Measurements from ENCODE around the gene DENND10. TPM values are rescaled to one million over a fixed set of nuclear protein-coding genes. Genes with fewer than 3 reads are reported as not detected.
A peak's percentile ranks its signal among the peaks of the same experiment; 100 is the strongest.

Gene DENND10
- total RNA-seq, 1 experiment from 2014 or later, result 41.2 TPM

DNA sequence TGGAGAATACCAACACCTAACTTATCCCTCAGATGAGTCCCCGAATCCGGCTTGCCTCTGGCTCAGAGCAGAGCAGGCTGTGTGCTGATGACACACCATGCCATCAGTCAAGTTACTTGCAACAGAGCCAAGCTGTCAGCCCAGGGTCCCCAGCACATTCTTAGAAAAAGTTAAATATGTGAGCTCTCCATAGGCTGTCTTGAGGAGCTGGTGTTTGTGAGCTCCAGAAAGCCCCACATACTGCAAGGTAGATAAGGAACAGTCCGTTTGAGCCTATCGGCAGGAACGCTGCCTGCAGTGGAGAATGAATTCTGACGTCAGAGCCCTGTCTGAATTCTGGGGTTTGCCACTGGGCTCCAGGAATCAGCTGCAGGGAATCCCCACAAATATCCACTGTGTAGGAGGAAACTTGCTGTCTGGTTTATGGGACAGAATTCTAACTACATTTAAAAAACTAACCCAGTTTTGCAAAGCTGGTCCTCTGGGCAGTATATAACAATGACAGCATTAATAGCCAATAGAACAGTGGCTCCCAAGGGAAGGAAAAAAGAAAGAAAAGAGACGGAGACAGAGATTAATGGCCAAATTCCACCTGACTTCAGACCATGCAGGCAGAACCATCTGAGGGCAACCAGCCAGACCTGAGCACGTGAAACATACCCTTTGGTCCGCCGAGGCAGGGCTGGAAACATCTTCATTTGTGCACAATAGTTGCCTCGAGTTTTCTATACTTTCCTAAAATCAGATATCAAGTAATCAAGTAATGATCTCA lies 58.0 kb downstream of the DENND10 start:
- no peak for TF ChIP-seq EZH2 (IDR thresholded peaks at IDR 0.05; ENCODE audit: borderline replicate concordance, low read depth, low read length, poor library complexity, severe bottlenecking)
- TF ChIP-seq, protein P1, sequence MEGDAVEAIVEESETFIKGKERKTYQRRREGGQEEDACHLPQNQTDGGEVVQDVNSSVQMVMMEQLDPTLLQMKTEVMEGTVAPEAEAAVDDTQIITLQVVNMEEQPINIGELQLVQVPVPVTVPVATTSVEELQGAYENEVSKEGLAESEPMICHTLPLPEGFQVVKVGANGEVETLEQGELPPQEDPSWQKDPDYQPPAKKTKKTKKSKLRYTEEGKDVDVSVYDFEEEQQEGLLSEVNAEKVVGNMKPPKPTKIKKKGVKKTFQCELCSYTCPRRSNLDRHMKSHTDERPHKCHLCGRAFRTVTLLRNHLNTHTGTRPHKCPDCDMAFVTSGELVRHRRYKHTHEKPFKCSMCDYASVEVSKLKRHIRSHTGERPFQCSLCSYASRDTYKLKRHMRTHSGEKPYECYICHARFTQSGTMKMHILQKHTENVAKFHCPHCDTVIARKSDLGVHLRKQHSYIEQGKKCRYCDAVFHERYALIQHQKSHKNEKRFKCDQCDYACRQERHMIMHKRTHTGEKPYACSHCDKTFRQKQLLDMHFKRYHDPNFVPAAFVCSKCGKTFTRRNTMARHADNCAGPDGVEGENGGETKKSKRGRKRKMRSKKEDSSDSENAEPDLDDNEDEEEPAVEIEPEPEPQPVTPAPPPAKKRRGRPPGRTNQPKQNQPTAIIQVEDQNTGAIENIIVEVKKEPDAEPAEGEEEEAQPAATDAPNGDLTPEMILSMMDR (conservative IDR thresholded peaks at IDR 0.05; ENCODE audit: low read depth, low read length), result no peak
- no TSS peak for BruUV-seq (replicated peaks)
- Histone ChIP-seq H3K4me3 (ENCODE audit: low read depth, low read length, poor library complexity, severe bottlenecking) (no peak overlapping the region), H3K4me1 (ENCODE audit: insufficient read depth, low read length, poor library complexity, severe bottlenecking) (peaks cover 17% of the 10 kb centered on the region), H3K9me3 (ENCODE audit: low read depth, low read length, poor library complexity, severe bottlenecking) (no peaks in the 10 kb centered on the region), H3K27me3 (replicated peaks; ENCODE audit: insufficient read depth, low read depth, low read length, poor library complexity) (no peaks in the 10 kb centered on the region), H3K27ac (ENCODE audit: low read depth, low read length, poor library complexity, severe bottlenecking) (no peak overlapping the region), H3K36me3 (ENCODE audit: insufficient read depth, low read length, poor library complexity, severe bottlenecking) (peaks cover 30% of the 10 kb centered on the region)
- ChIA-PET CTCF (no interaction called here), POLR2A (ENCODE audit: low non-redundant PET) (no interaction called here)
- intact Hi-C loops (cut with micrococcal nuclease; ENCODE audit: unreplicated experiment), result no loop called here
- DNase-seq (ENCODE audit: low spot score), result no peak

- no peak for DNase-seq (ENCODE audit: low spot score)
- Histone ChIP-seq H3K4me1 (ENCODE audit: insufficient read depth, low read length, poor library complexity, severe bottlenecking) (peaks cover 17% of the 10 kb centered on the region), H3K27me3 (replicated peaks; ENCODE audit: insufficient read depth, low read depth, low read length, poor library complexity) (no peaks in the 10 kb centered on the region), H3K4me3 (ENCODE audit: low read depth, low read length, poor library complexity, severe bottlenecking) (no peak overlapping the region), H3K36me3 (ENCODE audit: insufficient read depth, low read length, poor library complexity, severe bottlenecking) (peaks cover 29% of the 10 kb centered on the region), H3K9me3 (ENCODE audit: low read depth, low read length, poor library complexity, severe bottlenecking) (no peaks in the 10 kb centered on the region), H3K27ac (ENCODE audit: low read depth, low read length, poor library complexity, severe bottlenecking) (no peak overlapping the region)
- ChIA-PET POLR2A (ENCODE audit: low non-redundant PET) (no interaction called here), CTCF (no interaction called here)
- TF ChIP-seq EZH2 (IDR thresholded peaks at IDR 0.05; ENCODE audit: borderline replicate concordance, low read depth, low read length, poor library complexity, severe bottlenecking), result no peak
- intact Hi-C loops (cut with micrococcal nuclease; ENCODE audit: unreplicated experiment), result no loop called here
- TSS peak; percentile 15 for BruUV-seq (replicated peaks)
These were observed 58.7 kb downstream of the DENND10 start for GRCh38 chr10:119162452-119163092.

DNA sequence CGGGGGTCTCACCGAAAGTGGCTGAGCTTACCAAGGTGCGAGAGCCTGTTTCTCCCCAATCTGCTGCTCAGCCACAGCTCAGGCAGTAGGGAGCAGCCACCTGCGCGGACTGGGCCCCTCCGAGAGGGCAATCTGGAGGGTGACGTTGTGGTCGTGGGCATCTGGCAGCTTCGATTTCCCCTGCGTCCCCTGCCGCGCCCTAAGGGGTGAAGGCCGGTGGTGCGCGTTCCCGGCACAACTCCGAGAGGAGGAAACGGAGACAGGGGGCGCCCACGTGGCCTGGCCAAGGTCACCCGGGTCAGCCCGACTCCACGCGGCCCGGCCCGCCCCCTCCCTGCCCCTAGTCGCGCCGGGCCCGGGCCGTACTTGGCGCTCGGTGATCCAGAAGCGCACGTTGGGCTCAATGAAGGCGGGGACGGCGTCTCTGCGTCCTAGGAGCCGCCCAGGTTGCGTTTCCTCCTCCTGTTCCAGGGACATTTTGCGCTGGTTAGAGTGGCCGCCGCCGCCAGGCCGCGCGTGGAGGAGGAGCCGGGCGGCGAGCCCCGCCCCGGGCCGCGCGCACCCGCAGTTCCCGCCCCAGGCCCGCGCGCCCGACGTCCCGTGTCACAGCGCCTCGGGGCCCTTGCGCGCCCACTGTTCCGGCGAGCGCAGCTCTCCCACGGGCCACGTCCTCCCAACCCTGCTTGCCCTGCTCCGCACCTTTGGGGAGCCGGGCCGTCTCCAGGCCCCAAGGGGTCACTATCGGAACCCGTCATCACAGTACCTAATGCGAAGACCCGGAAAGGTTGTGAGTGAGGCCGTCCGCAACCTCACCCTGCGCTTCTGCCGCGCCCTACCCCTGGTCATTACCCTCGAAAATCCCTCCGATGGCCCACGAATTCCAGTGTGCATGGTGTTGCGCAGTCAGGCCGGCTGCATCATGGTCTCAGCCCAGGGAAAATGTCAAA lies 61.5 kb downstream of the DENND10 start, which contains the start of gene SFXN4:
TSS of gene SFXN4 (minus strand) at position 544 of the 947 bp plus-strand sequence. CDS start at position 477, 67 bp downstream.
- Histone ChIP-seq H3K27me3 (replicated peaks; ENCODE audit: insufficient read depth, low read depth, low read length, poor library complexity) (no peaks in the 10 kb centered on the region), H3K27ac (ENCODE audit: low read depth, low read length, poor library complexity, severe bottlenecking) (peak within 1 kb of the TSS; percentile 93), H3K4me3 (ENCODE audit: low read depth, low read length, poor library complexity, severe bottlenecking) (peak within 1 kb of the TSS; percentile 96), H3K4me1 (ENCODE audit: insufficient read depth, low read length, poor library complexity, severe bottlenecking) (peaks cover 17% of the 10 kb centered on the region), H3K36me3 (ENCODE audit: insufficient read depth, low read length, poor library complexity, severe bottlenecking) (peaks cover 46% of the 10 kb centered on the region), H3K9me3 (ENCODE audit: low read depth, low read length, poor library complexity, severe bottlenecking) (no peaks in the 10 kb centered on the region)
- no peak for TF ChIP-seq EZH2 (IDR thresholded peaks at IDR 0.05; ENCODE audit: borderline replicate concordance, low read depth, low read length, poor library complexity, severe bottlenecking)
- TF ChIP-seq, protein P1 (conservative IDR thresholded peaks at IDR 0.05; ENCODE audit: low read depth, low read length), result no peak
- POLR2A ChIA-PET (ENCODE audit: low non-redundant PET), result no interaction called here
- intact Hi-C loops (cut with micrococcal nuclease; ENCODE audit: unreplicated experiment), result no loop called here
- DNase-seq (ENCODE audit: low spot score), result peak; percentile 82
- CTCF ChIA-PET, result no interaction called here
- BruUV-seq (replicated peaks), result no TSS peak
